HEK293 (cell line): ENCODE data around the gene MAGEB1.

Experiments used
- CTCF ChIA-PET: fragments of 350-600 bp; formaldehyde crosslinking; extraction: SDS; loops from one replicate; lab custom pipeline; 2021; ENCODE audit warnings: antibody characterized with exemption; lab: Yijun Ruan, JAX
- POLR2A ChIA-PET: fragments of 300-600 bp; formaldehyde crosslinking; extraction: SDS; loops from one replicate; lab custom pipeline; 2020; ENCODE audit warnings: antibody characterized with exemption, inconsistent platforms; lab: Yijun Ruan, JAX
- H3K27ac ChIP-seq: fragments of 200-500 bp; sonication (Bioruptor generic); 2 replicates; pipeline ENCODE4 v1.5.1; 2014; ENCODE audit warnings: low read depth, low read length, control low read depth, inconsistent platforms; ENCODE audit errors: extremely low read depth
- H3K36me3 ChIP-seq, 2 experiments: fragments of 200-500 bp in 1 of 2; sonication (Bioruptor generic) in 1 of 2; 1 replicate in 1 of 2; 2 replicates in 1 of 2; pipeline ENCODE4 v1.5.1; 2014 to 2017; ENCODE audit warnings: inconsistent platforms in 2 of 2, low read length in 2 of 2; ENCODE audit not compliant: control insufficient read depth in 2 of 2, insufficient read depth in 1 of 2
- H3K4me1 ChIP-seq: fragments of 200-500 bp; sonication (Bioruptor generic); 2 replicates; pipeline ENCODE4 v1.5.1; 2014; ENCODE audit warnings: mild to moderate bottlenecking, low read length, inconsistent platforms; ENCODE audit not compliant: control insufficient read depth, insufficient read depth
- H3K4me3 ChIP-seq: 2 replicates; pipeline ENCODE4 v1.5.1; 2011; ENCODE audit warnings: low read depth, mild to moderate bottlenecking, control low read depth, low read length, moderate library complexity
- H3K9me3 ChIP-seq: fragments of 200-500 bp; sonication (Bioruptor generic); 2 replicates; pipeline ENCODE4 v1.5.1; 2014; ENCODE audit warnings: low read depth, low read length, inconsistent platforms; ENCODE audit not compliant: control insufficient read depth, insufficient read depth
- AEBP2 ChIP-seq: fragments of 450-650 bp; formaldehyde crosslinking; IDR thresholded peaks from 2 replicates; pipeline ENCODE4 v1.5.1; 2016; ENCODE audit warnings: missing biosample characterization, missing genetic modification characterization, borderline replicate concordance
- FEZF1 ChIP-seq: fragments of 450-650 bp; formaldehyde crosslinking; IDR thresholded peaks from 2 replicates; pipeline ENCODE4 v1.5.1; 2016; ENCODE audit warnings: missing biosample characterization, missing genetic modification characterization
- HOXA7 ChIP-seq: sonication (generic); formaldehyde crosslinking; IDR thresholded peaks from 2 replicates; pipeline ENCODE4 v1.8.1; 2022; ENCODE audit warnings: missing genetic modification reagents, borderline replicate concordance
- REPIN1 ChIP-seq: fragments of 450-650 bp; formaldehyde crosslinking; IDR thresholded peaks from 2 replicates; pipeline ENCODE4 v1.5.1; 2017; ENCODE audit warnings: missing biosample characterization, missing genetic modification characterization, low read depth
- SP2 ChIP-seq: fragments of 450-650 bp; formaldehyde crosslinking; IDR thresholded peaks from 2 replicates; pipeline ENCODE4 v1.5.1; 2016; ENCODE audit warnings: missing biosample characterization, missing genetic modification characterization
- SP3 ChIP-seq: fragments of 450-650 bp; formaldehyde crosslinking; IDR thresholded peaks from 2 replicates; pipeline ENCODE4 v1.5.1; 2016; ENCODE audit warnings: missing biosample characterization, missing genetic modification characterization
- ZBTB10 ChIP-seq: fragments of 450-650 bp; formaldehyde crosslinking; IDR thresholded peaks from 2 replicates; pipeline ENCODE4 v1.5.1; 2016; ENCODE audit warnings: missing biosample characterization, missing genetic modification characterization
- ZBTB48 ChIP-seq: fragments of 450-650 bp; formaldehyde crosslinking; IDR thresholded peaks from 2 replicates; pipeline ENCODE4 v1.5.1; 2016; ENCODE audit warnings: missing biosample characterization, missing genetic modification characterization
- ZBTB7A ChIP-seq: fragments of 450-650 bp; formaldehyde crosslinking; IDR thresholded peaks from 2 replicates; pipeline ENCODE4 v1.5.1; 2016; ENCODE audit warnings: low read depth, missing biosample characterization, missing genetic modification characterization
- ZNF121 ChIP-seq: fragments of 450-650 bp; formaldehyde crosslinking; IDR thresholded peaks from 2 replicates; pipeline ENCODE4 v1.5.1; 2016; ENCODE audit warnings: missing biosample characterization, missing genetic modification characterization
- ZNF138 ChIP-seq: fragments of 450-650 bp; formaldehyde crosslinking; IDR thresholded peaks from 2 replicates; pipeline ENCODE4 v1.5.1; 2016; ENCODE audit warnings: missing biosample characterization, missing genetic modification characterization, borderline replicate concordance
- ZNF214 ChIP-seq: fragments of 450-650 bp; formaldehyde crosslinking; IDR thresholded peaks from 2 replicates; pipeline ENCODE4 v1.5.1; 2017; ENCODE audit warnings: missing biosample characterization, mild to moderate bottlenecking, missing genetic modification characterization, borderline replicate concordance
- ZNF239 ChIP-seq: fragments of 450-650 bp; formaldehyde crosslinking; IDR thresholded peaks from 2 replicates; pipeline ENCODE4 v1.5.1; 2016; ENCODE audit warnings: missing biosample characterization, missing genetic modification characterization
- ZNF391 ChIP-seq: fragments of 450-650 bp; formaldehyde crosslinking; IDR thresholded peaks from 2 replicates; pipeline ENCODE4 v1.5.1; 2016; ENCODE audit warnings: low read depth, missing biosample characterization, missing genetic modification characterization, borderline replicate concordance
- ZNF529 ChIP-seq: fragments of 450-650 bp; formaldehyde crosslinking; IDR thresholded peaks from 2 replicates; pipeline ENCODE4 v1.5.1; 2017; ENCODE audit warnings: missing genetic modification characterization, missing biosample characterization; ENCODE audit not compliant: insufficient replicate concordance
- ZNF560 ChIP-seq: fragments of 450-650 bp; formaldehyde crosslinking; IDR thresholded peaks from 2 replicates; pipeline ENCODE4 v1.5.1; 2017; ENCODE audit warnings: missing biosample characterization, missing genetic modification characterization, borderline replicate concordance
- ZNF629 ChIP-seq: fragments of 450-650 bp; formaldehyde crosslinking; IDR thresholded peaks from 2 replicates; pipeline ENCODE4 v1.5.1; 2017; ENCODE audit warnings: missing biosample characterization, missing genetic modification characterization
- ZNF677 ChIP-seq: fragments of 450-650 bp; IDR thresholded peaks from 2 replicates; pipeline ENCODE4 v1.5.0; 2018; ENCODE audit warnings: missing biosample characterization, mild to moderate bottlenecking, missing genetic modification characterization, moderate library complexity
- ZNF837 ChIP-seq: fragments of 450-650 bp; formaldehyde crosslinking; IDR thresholded peaks from 2 replicates; pipeline ENCODE4 v1.5.1; 2016; ENCODE audit warnings: missing biosample characterization, missing genetic modification characterization
- ZNF843 ChIP-seq: fragments of 450-650 bp; formaldehyde crosslinking; IDR thresholded peaks from 2 replicates; pipeline ENCODE4 v1.5.1; 2016; ENCODE audit warnings: missing biosample characterization, missing genetic modification characterization
- ZSCAN23 ChIP-seq: fragments of 450-650 bp; formaldehyde crosslinking; IDR thresholded peaks from 2 replicates; pipeline ENCODE4 v1.5.1; 2016; ENCODE audit warnings: missing biosample characterization, missing genetic modification characterization
- TF ChIP-seq, protein P1 (sequence below): fragments of 450-650 bp; formaldehyde crosslinking; IDR thresholded peaks from 2 replicates; pipeline ENCODE4 v1.5.1; 2016; ENCODE audit warnings: missing biosample characterization, missing genetic modification characterization
- TF ChIP-seq, protein P2 (sequence below): fragments of 450-650 bp; formaldehyde crosslinking; IDR thresholded peaks from 2 replicates; pipeline ENCODE4 v1.5.1; 2016; ENCODE audit warnings: missing biosample characterization, missing genetic modification characterization
- TF ChIP-seq, protein P3 (sequence below): sonication (generic); formaldehyde crosslinking; IDR thresholded peaks from 2 replicates; pipeline ENCODE4 v1.8.1; 2022; ENCODE audit warnings: mild to moderate bottlenecking, moderate library complexity, missing genetic modification reagents

Gene MAGEB1

GRCh38 chrX:30262763-30263162 is 15.8 kb downstream of the MAGEB1 start:
- Histone ChIP-seq H3K4me1 (no peaks in the 10 kb centered on the region), H3K36me3 (no peaks in the 10 kb centered on the region), H3K9me3 (no peaks in the 10 kb centered on the region), H3K27ac (no peak overlapping the region), H3K4me3 (no peak overlapping the region)
- CTCF ChIA-PET, result no interaction called here
- no peak for TF ChIP-seq ZNF214 (tag by site-specific recombination)
- no peak for TF ChIP-seq ZSCAN23 (tag by site-specific recombination)
- no peak for TF ChIP-seq ZBTB7A (tag by site-specific recombination)
- no peak for TF ChIP-seq ZNF529 (tag by site-specific recombination)
- no peak for TF ChIP-seq ZNF121 (tag by site-specific recombination)
- no peak for TF ChIP-seq AEBP2 (tag by site-specific recombination)
- no peak for TF ChIP-seq HOXA7 (CRISPR knock-in tag)
- no peak for TF ChIP-seq ZBTB10 (tag by site-specific recombination)
- TF ChIP-seq, protein P1, sequence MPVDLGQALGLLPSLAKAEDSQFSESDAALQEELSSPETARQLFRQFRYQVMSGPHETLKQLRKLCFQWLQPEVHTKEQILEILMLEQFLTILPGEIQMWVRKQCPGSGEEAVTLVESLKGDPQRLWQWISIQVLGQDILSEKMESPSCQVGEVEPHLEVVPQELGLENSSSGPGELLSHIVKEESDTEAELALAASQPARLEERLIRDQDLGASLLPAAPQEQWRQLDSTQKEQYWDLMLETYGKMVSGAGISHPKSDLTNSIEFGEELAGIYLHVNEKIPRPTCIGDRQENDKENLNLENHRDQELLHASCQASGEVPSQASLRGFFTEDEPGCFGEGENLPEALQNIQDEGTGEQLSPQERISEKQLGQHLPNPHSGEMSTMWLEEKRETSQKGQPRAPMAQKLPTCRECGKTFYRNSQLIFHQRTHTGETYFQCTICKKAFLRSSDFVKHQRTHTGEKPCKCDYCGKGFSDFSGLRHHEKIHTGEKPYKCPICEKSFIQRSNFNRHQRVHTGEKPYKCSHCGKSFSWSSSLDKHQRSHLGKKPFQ (tag by site-specific recombination), result no peak
- no peak for TF ChIP-seq ZNF239 (tag by site-specific recombination)
- TF ChIP-seq ZNF560 (tag by site-specific recombination), result no peak
- no peak for TF ChIP-seq ZNF391 (tag by site-specific recombination)
- TF ChIP-seq ZBTB48 (tag by site-specific recombination), result no peak
- TF ChIP-seq SP3, result no peak
- TF ChIP-seq, protein P2, sequence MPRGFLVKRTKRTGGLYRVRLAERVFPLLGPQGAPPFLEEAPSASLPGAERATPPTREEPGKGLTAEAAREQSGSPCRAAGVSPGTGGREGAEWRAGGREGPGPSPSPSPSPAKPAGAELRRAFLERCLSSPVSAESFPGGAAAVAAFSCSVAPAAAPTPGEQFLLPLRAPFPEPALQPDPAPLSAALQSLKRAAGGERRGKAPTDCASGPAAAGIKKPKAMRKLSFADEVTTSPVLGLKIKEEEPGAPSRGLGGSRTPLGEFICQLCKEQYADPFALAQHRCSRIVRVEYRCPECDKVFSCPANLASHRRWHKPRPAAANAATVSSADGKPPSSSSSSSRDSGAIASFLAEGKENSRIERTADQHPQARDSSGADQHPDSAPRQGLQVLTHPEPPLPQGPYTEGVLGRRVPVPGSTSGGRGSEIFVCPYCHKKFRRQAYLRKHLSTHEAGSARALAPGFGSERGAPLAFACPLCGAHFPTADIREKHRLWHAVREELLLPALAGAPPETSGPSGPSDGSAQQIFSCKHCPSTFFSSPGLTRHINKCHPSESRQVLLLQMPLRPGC (tag by site-specific recombination), result no peak
- no peak for TF ChIP-seq REPIN1 (tag by site-specific recombination)
- no peak for TF ChIP-seq ZNF837
- TF ChIP-seq ZNF138 (tag by site-specific recombination), result no peak
- no peak for TF ChIP-seq SP2
- POLR2A ChIA-PET, result no interaction called here

DNA sequence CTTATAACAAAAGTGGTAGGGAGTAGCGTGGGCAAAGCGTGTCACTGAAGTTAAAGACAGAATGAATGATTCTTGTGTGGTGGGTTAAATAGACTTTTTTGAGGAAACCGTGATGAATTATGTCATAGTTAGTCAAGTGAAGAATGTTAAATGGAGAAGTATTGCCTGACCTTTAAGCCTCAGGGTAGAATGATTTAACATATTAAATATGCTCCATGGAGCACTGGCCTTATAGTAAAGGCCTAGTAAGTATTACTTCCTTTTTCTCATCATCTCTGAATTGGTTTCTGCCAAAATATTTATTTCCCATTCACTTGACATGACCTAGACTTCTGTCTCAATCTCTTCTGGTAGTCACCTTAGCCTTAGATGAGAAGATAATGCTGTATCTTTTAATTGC is 23.7 kb downstream of the MAGEB1 start:
- TF ChIP-seq SP3, result no peak
- no peak for TF ChIP-seq ZNF677
- TF ChIP-seq, protein P3, sequence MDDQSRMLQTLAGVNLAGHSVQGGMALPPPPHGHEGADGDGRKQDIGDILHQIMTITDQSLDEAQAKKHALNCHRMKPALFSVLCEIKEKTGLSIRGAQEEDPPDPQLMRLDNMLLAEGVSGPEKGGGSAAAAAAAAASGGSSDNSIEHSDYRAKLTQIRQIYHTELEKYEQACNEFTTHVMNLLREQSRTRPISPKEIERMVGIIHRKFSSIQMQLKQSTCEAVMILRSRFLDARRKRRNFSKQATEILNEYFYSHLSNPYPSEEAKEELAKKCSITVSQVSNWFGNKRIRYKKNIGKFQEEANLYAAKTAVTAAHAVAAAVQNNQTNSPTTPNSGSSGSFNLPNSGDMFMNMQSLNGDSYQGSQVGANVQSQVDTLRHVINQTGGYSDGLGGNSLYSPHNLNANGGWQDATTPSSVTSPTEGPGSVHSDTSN (CRISPR knock-in tag), result no peak
- no peak for TF ChIP-seq FEZF1 (tag by site-specific recombination)
- TF ChIP-seq ZNF843, result no peak
- no peak for TF ChIP-seq ZNF629 (tag by site-specific recombination)
- Histone ChIP-seq H3K9me3 (no peaks in the 10 kb centered on the region; the same call in 1 of the 2 replicates), H3K4me1 (no peaks in the 10 kb centered on the region), H3K27ac (no peak overlapping the region), H3K4me3 (no peak overlapping the region), H3K36me3 (no peaks in the 10 kb centered on the region)
- ChIA-PET CTCF (no interaction called here), POLR2A (no interaction called here)
